Activated naive CD8-positive, alpha-beta T cell treated with anti-CD3 and anti-CD28 coated beads, Interleukin-2, amount 50 U/mL, for 24 hours (primary cell): ENCODE results near the gene SRGAP2B.
"Not testable (repeated sequence)": the region's sequence is repeated elsewhere in the genome, so short reads cannot be mapped to it uniquely, and the experiment has no call there.

Experiments used
- ATAC-seq: fragments of 150-1000 bp; cut with Tn5 transposase; one replicate; pipeline ENCODE4 v1.10.0; 2021
- DNase-seq: peaks from one replicate; pipeline ENCODE4 v3.0.0; 2021
- H3K27ac Mint-ChIP-seq: one replicate; pipeline ENCODE4 v1.8.0; 2021; ENCODE audit warnings: mild to moderate bottlenecking, mixed read lengths
- H3K27me3 Mint-ChIP-seq: one replicate; pipeline ENCODE4 v1.8.0; 2021; ENCODE audit warnings: mixed read lengths
- H3K36me3 Mint-ChIP-seq: one replicate; pipeline ENCODE4 v1.8.0; 2021; ENCODE audit warnings: low read depth, mixed read lengths
- H3K4me1 Mint-ChIP-seq: one replicate; pipeline ENCODE4 v1.8.0; 2021; ENCODE audit warnings: mixed read lengths
- H3K4me3 Mint-ChIP-seq: one replicate; pipeline ENCODE4 v1.8.0; 2021; ENCODE audit warnings: mild to moderate bottlenecking, moderate library complexity, mixed read lengths
- H3K9me3 Mint-ChIP-seq: one replicate; pipeline ENCODE4 v1.8.0; 2021; ENCODE audit warnings: mixed read lengths

Gene SRGAP2B

GRCh38 chr1:145112703-145113102 is 17.6 kb upstream of the SRGAP2B start:
- not testable (repeated sequence) for H3K27ac Mint-ChIP-seq, H3K9me3 Mint-ChIP-seq, DNase-seq, ATAC-seq, H3K4me3 Mint-ChIP-seq, H3K27me3 Mint-ChIP-seq, H3K4me1 Mint-ChIP-seq, H3K36me3 Mint-ChIP-seq

GRCh38 chr1:145111674-145112073 is 16.5 kb upstream of the SRGAP2B start:
- H3K4me3 Mint-ChIP-seq, ATAC-seq, H3K27me3 Mint-ChIP-seq, DNase-seq, H3K36me3 Mint-ChIP-seq, H3K27ac Mint-ChIP-seq, H3K4me1 Mint-ChIP-seq, H3K9me3 Mint-ChIP-seq: not testable (repeated sequence)

GRCh38 chr1:145103294-145103693 is 8.2 kb upstream of the SRGAP2B start:
- not testable (repeated sequence) for H3K9me3 Mint-ChIP-seq, ATAC-seq, H3K36me3 Mint-ChIP-seq, H3K27me3 Mint-ChIP-seq, H3K4me3 Mint-ChIP-seq, H3K27ac Mint-ChIP-seq, H3K4me1 Mint-ChIP-seq, DNase-seq

GRCh38 chr1:145101725-145102124 is 6.6 kb upstream of the SRGAP2B start:
- H3K36me3 Mint-ChIP-seq, H3K4me3 Mint-ChIP-seq, H3K9me3 Mint-ChIP-seq, ATAC-seq, H3K27ac Mint-ChIP-seq, DNase-seq, H3K4me1 Mint-ChIP-seq, H3K27me3 Mint-ChIP-seq: not testable (repeated sequence)

- H3K4me1 Mint-ChIP-seq, H3K9me3 Mint-ChIP-seq, H3K36me3 Mint-ChIP-seq, H3K27me3 Mint-ChIP-seq, H3K27ac Mint-ChIP-seq: not testable (repeated sequence)
- ATAC-seq = peak; percentile 29
- DNase-seq = peak; percentile 7
- peak overlapping the region; percentile 61 for H3K4me3 Mint-ChIP-seq
These were observed 395 bp downstream of the SRGAP2B start for GRCh38 chr1:145094655-145095211.

- not testable (repeated sequence) for H3K27ac Mint-ChIP-seq
These were observed 1.5 kb downstream of the SRGAP2B start for GRCh38 chr1:145093517-145094149.

GRCh38 chr1:145082483-145083255 is 12.5 kb downstream of the SRGAP2B start:
- not testable (repeated sequence) for DNase-seq, ATAC-seq, H3K27ac Mint-ChIP-seq, H3K36me3 Mint-ChIP-seq, H3K27me3 Mint-ChIP-seq, H3K4me1 Mint-ChIP-seq, H3K9me3 Mint-ChIP-seq, H3K4me3 Mint-ChIP-seq

More at GRCh38 chr1:145093517-145094149, 1.5 kb downstream of the SRGAP2B start:
- H3K4me3 Mint-ChIP-seq = peak overlapping the region; percentile 86
- not testable (repeated sequence) for H3K36me3 Mint-ChIP-seq, H3K4me1 Mint-ChIP-seq, ATAC-seq, H3K9me3 Mint-ChIP-seq, H3K27me3 Mint-ChIP-seq
- DNase-seq = peak; percentile 7

DNA sequence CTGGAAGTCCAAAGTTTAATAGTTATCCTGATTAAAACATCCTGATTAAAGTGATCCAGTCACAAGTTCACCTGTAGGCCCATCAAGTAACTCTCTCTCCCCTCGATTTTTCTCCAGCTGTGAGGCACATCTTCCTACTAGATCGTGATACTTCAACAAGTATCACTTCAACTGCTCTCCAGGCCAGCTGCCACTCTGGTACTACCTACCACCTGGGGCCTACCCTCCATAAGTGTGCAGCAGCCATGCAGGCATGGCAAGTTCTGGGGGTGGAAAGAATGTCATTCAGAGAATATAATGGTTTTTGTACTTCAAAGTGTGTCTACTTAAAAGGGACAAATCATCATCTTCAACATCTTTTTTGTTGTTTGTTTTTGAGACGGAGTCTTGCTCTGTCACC is 14.9 kb downstream of the SRGAP2B start:
- not testable (repeated sequence) for H3K27ac Mint-ChIP-seq, DNase-seq, H3K27me3 Mint-ChIP-seq, H3K4me1 Mint-ChIP-seq, H3K9me3 Mint-ChIP-seq, H3K4me3 Mint-ChIP-seq, ATAC-seq, H3K36me3 Mint-ChIP-seq

DNA sequence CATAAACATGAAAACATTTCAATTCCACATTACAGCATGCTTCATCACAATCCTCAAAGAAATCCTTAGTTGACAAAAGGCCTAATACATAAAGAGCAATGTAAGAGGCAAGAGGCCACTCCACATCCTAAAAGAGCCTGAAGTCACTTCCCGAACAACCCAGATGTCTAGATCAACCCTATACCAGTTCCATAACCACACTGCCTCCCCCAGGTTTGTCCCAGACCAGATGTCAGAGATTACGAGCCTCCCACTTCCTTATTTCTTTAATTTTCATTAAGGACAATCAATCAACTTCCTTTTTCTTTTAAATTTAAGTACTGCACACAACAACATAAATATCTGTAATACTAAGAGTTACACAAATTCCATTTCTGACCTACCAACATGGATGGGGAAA is 15.4 kb downstream of the SRGAP2B start:
- not testable (repeated sequence) for DNase-seq, ATAC-seq, H3K4me1 Mint-ChIP-seq, H3K27me3 Mint-ChIP-seq, H3K4me3 Mint-ChIP-seq, H3K36me3 Mint-ChIP-seq, H3K27ac Mint-ChIP-seq, H3K9me3 Mint-ChIP-seq

DNA sequence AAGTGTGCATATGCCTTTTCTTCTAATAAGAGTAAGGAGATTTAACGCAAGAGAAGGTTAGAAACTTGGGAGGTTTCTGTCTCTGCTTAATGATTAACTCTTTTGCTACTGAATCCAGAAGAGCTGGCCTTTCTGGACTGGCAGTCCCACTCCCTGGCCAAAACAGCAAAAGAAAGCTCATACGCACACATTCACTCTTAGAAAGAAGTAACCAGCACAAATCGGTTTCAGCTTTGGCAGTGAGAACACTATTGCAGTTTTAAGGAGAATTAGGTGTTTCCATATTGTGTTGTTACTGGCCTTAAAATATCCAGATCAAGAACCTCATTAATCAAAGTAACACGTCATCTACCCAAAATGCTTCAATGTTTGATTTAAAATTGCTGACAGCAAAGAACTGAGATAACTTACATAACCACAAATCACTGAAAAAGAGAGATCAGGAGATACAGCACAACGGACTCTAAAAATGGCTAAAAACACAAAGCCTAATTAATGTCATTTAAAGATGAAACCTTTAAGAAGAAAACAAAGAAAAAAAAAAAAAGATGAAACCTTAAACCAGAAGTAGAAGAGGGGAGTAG is 16.2 kb downstream of the SRGAP2B start:
- not testable (repeated sequence) for ATAC-seq, DNase-seq, H3K9me3 Mint-ChIP-seq, H3K4me3 Mint-ChIP-seq, H3K4me1 Mint-ChIP-seq, H3K27me3 Mint-ChIP-seq, H3K27ac Mint-ChIP-seq, H3K36me3 Mint-ChIP-seq

DNA sequence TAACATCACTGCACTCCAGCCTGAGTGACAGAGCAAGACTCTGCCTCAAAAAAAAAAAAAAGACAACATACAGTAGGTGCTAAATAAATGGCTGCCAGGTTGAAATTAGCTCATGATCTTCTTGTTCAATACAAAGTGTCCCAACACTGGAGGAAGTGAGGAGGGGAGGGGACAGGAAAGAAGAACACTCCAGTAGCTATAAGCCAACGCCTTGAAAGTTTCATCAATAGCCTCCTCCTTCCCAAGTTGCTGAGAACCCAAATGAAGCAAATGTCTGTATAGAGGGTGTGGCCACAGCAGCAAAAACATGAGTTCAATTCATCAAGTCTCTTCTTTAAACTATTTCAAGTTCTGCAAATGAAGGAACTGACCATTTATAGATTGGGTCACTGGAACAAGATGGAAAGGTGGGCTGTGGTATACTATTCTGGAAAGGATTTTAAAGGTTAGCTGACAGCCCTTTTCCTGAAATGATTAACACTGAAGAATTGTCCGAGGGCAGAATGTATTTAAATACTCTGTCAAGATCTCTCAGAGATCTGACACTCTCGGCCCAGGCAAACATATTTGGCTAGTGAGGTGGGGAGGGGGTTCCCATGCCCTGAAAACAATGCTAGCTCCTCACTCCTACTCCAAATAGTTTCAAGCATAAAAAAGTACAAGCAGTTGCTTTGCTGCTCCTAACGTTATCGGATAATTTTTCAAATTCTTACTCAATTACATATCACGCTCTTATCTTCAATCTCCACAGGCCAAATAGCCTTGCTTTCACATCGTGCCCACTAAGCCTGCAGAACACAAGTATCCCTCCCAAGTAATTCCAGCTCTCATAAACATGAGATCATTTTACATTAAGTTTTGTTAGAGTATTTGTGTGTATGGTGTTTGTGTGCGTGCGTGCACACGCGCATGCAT is 17.0 kb downstream of the SRGAP2B start:
- H3K27me3 Mint-ChIP-seq, H3K36me3 Mint-ChIP-seq, H3K9me3 Mint-ChIP-seq, ATAC-seq, H3K27ac Mint-ChIP-seq, H3K4me1 Mint-ChIP-seq, DNase-seq, H3K4me3 Mint-ChIP-seq: not testable (repeated sequence)

- not testable (repeated sequence) for H3K27me3 Mint-ChIP-seq, H3K4me1 Mint-ChIP-seq, H3K27ac Mint-ChIP-seq, H3K36me3 Mint-ChIP-seq, H3K4me3 Mint-ChIP-seq, H3K9me3 Mint-ChIP-seq, ATAC-seq, DNase-seq
These were observed 18.3 kb downstream of the SRGAP2B start for GRCh38 chr1:145076877-145077276.

- not testable (repeated sequence) for H3K27ac Mint-ChIP-seq, H3K36me3 Mint-ChIP-seq, H3K4me1 Mint-ChIP-seq, ATAC-seq, DNase-seq, H3K4me3 Mint-ChIP-seq, H3K27me3 Mint-ChIP-seq, H3K9me3 Mint-ChIP-seq
These were observed 21.0 kb downstream of the SRGAP2B start for GRCh38 chr1:145074021-145074559.

DNA sequence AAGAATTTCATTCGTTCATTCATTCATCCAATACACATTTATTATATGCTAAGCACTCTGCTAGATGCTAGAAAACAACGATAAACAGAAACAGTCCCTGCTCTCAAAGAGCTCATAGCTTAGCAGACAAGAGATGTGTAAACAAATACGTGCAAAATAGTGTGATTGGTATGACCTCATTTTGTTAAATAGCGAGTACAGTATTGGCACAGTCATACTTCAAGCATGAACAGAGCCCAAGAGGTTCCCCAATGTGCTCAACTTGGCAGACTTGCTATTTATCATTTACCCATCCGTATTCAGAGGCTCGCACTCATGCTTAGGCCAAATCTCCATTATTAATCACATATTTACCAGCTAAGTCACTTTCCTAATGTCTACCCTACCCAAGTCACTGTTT is 23.6 kb downstream of the SRGAP2B start:
- not testable (repeated sequence) for H3K4me3 Mint-ChIP-seq, H3K27ac Mint-ChIP-seq, ATAC-seq, H3K27me3 Mint-ChIP-seq, H3K4me1 Mint-ChIP-seq, DNase-seq, H3K36me3 Mint-ChIP-seq, H3K9me3 Mint-ChIP-seq
